Astrocyte (in vitro differentiated cells and primary cell): ENCODE measurements around the gene LMX1A. TPM values are rescaled to one million over a fixed set of nuclear protein-coding genes. Genes with fewer than 3 reads are reported as not detected.

ENCODE experiments used
- DNase-seq: peaks from one replicate; pipeline ENCODE4 v3.0.0-alpha.2; 2010; ENCODE audit warnings: low read depth
- FAIRE-seq: peaks from 2 replicates; lab custom pipeline; 2011; peaks lifted over from hg19 to GRCh38; lab: Jason Lieb, UNC
- H2AFZ ChIP-seq: 2 replicates; pipeline ENCODE4 v1.6.0; 2012; ENCODE audit warnings: low read depth, low read length, inconsistent platforms
- H3K27ac ChIP-seq: 2 replicates; pipeline ENCODE4 v1.5.1; 2011; ENCODE audit warnings: low read depth, low read length, inconsistent platforms
- H3K27me3 ChIP-seq: 2 replicates; pipeline ENCODE4 v1.6.0; 2011; ENCODE audit warnings: low read length, inconsistent platforms; ENCODE audit not compliant: insufficient read depth
- H3K36me3 ChIP-seq: 2 replicates; pipeline ENCODE4 v1.5.1; 2011; ENCODE audit warnings: low read length, inconsistent platforms; ENCODE audit not compliant: insufficient read depth
- H3K4me1 ChIP-seq: 2 replicates; pipeline ENCODE4 v1.5.1; 2011; ENCODE audit warnings: low read length, inconsistent platforms; ENCODE audit not compliant: insufficient read depth
- H3K4me2 ChIP-seq: 2 replicates; pipeline ENCODE4 v1.6.0; 2012; ENCODE audit warnings: low read length, inconsistent platforms
- H3K4me3 ChIP-seq: 2 replicates; pipeline ENCODE4 v1.5.1; 2011; ENCODE audit warnings: low read depth, mild to moderate bottlenecking, low read length, inconsistent platforms; ENCODE audit not compliant: insufficient read depth
- H3K79me2 ChIP-seq: 2 replicates; pipeline ENCODE4 v1.6.0; 2012; ENCODE audit warnings: mild to moderate bottlenecking, low read length, inconsistent platforms; ENCODE audit not compliant: insufficient read depth
- H3K9ac ChIP-seq: 2 replicates; pipeline ENCODE4 v1.6.0; 2012; ENCODE audit warnings: mild to moderate bottlenecking, low read length, inconsistent platforms
- H3K9me3 ChIP-seq: 2 replicates; pipeline ENCODE4 v1.5.1; 2012; ENCODE audit warnings: low read depth, mild to moderate bottlenecking, low read length, inconsistent platforms; ENCODE audit not compliant: insufficient read depth
- H4K20me1 ChIP-seq: 2 replicates; pipeline ENCODE4 v1.6.0; 2012; ENCODE audit warnings: low read length, inconsistent platforms; ENCODE audit not compliant: insufficient read depth
- H3K27ac Mint-ChIP-seq: one replicate; pipeline ENCODE4 v1.8.0; 2021; ENCODE audit warnings: mild to moderate bottlenecking, mixed read lengths; ENCODE audit not compliant: unreplicated experiment
- H3K27me3 Mint-ChIP-seq: one replicate; pipeline ENCODE4 v1.8.0; 2021; ENCODE audit warnings: low read depth, mixed read lengths; ENCODE audit not compliant: unreplicated experiment
- H3K36me3 Mint-ChIP-seq: one replicate; pipeline ENCODE4 v1.8.0; 2021; ENCODE audit warnings: low read depth, mixed read lengths; ENCODE audit not compliant: unreplicated experiment
- H3K4me1 Mint-ChIP-seq: one replicate; pipeline ENCODE4 v1.8.0; 2021; ENCODE audit warnings: low read depth, mixed read lengths; ENCODE audit not compliant: unreplicated experiment
- H3K4me3 Mint-ChIP-seq: one replicate; pipeline ENCODE4 v1.8.0; 2021; ENCODE audit warnings: mild to moderate bottlenecking, moderate library complexity, mixed read lengths; ENCODE audit not compliant: unreplicated experiment
- H3K9me3 Mint-ChIP-seq: one replicate; pipeline ENCODE4 v1.8.0; 2021; ENCODE audit warnings: mild to moderate bottlenecking, mixed read lengths; ENCODE audit not compliant: unreplicated experiment
- CTCF ChIP-seq: IDR thresholded peaks from 2 replicates; pipeline ENCODE4 v1.5.1; 2011; ENCODE audit warnings: low read depth, mild to moderate bottlenecking, inconsistent platforms, low read length, moderate library complexity; ENCODE audit not compliant: insufficient read depth
- EZH2 ChIP-seq: IDR thresholded peaks from 2 replicates; pipeline ENCODE4 v1.6.1; 2012; ENCODE audit warnings: mild to moderate bottlenecking, low read length, inconsistent platforms; ENCODE audit not compliant: insufficient read depth
- total RNA-seq: library from RNA; stranded (reverse); gene quantifications from 2 replicates; pipeline ENCODE4 v1.2.1, GENCODE V29; 2021

The LMX1A gene
- total RNA-seq, 1 donor from 2014 or later, result not detected

DNA sequence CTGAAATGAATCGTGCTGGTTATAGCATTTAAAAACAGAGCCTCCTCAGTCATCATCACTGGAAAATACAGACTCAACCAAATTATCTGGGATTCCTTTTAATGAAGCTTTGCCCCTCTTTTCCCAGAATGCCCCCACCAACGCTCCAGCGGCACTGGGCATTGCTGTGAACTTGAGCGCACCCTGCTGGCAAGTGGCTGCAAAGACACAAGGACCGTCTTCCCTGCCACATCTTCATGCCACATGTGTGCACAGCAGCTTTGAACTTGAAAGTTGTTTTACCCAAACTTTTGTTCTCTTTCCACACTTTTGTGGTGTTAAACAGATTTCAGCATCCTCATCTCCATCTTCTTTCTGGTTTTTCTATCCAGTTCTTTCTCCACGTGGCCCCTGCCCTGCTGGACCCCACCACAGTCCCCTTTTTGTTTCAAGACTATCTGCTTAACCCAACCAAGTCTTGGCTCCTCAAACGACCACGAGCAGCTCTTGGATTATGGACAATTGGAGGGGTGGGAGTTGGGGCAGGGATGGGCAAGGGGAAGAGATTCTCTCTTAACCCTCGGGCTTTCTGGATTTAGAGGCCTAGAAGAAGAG is 12.8 kb upstream of the LMX1A start:
- no peaks in the 10 kb centered on the region for H3K4me1 ChIP-seq
- no peak overlapping the region for H3K4me2 ChIP-seq
- Mint-ChIP-seq H3K27ac (no peak overlapping the region), H3K4me1 (peaks cover 4% of the 10 kb centered on the region), H3K36me3 (no peaks in the 10 kb centered on the region), H3K27me3 (peaks cover 95% of the 10 kb centered on the region), H3K9me3 (peaks cover 2% of the 10 kb centered on the region), H3K4me3 (no peak overlapping the region)
- no peaks in the 10 kb centered on the region for H3K9me3 ChIP-seq
- H4K20me1 ChIP-seq, result peaks cover 3% of the 10 kb centered on the region
- FAIRE-seq (no peak), DNase-seq (no peak)
- H3K27me3 ChIP-seq, result peaks cover 25% of the 10 kb centered on the region
- H3K79me2 ChIP-seq, result no peaks in the 10 kb centered on the region
- H3K4me3 ChIP-seq, result no peak overlapping the region
- no peak overlapping the region for H3K9ac ChIP-seq
- H3K36me3 ChIP-seq, result no peaks in the 10 kb centered on the region
- no peak overlapping the region for H2AFZ ChIP-seq
- no peak overlapping the region for H3K27ac ChIP-seq
- TF ChIP-seq EZH2, result no peak
- peak; percentile 63 for TF ChIP-seq CTCF

DNA sequence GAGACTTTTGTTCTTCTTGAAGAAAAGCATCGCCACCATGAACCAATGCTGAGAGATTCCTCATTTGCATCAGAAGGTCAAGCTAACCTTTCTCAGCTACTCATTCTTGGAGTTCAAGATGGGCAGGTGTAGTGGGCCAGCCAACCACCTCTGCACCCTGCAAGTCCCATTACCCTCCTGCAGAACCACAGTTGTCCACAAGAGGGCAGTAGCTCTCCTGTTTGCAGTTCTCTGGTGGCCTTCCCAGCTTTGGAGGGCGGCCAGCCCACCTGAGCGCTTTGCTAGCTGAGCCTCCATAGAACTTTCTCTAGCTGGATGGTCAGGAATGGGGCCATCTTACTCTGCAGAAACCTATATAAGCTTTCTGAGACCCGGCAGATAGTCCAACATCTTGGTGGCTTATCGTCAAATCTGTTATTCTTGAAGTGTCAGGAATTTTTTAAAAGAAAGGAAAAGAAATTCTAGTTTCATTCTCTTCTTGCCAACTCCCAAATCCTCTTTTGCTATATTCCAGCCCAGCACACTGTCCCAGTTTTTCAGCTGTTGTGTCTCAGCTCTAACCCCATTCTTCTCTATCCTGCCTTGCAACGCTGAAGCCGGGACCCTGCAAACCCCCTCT is 11.0 kb upstream of the LMX1A start:
- no peak overlapping the region for H3K27ac Mint-ChIP-seq
- FAIRE-seq, result no peak
- peaks cover 87% of the 10 kb centered on the region for H3K27me3 Mint-ChIP-seq

More for the DNA sequence above, 11.0 kb upstream of the LMX1A start:
- H3K4me3 Mint-ChIP-seq, result no peak overlapping the region
- H3K27me3 ChIP-seq, result peaks cover 15% of the 10 kb centered on the region
- peak; percentile 38 for DNase-seq
- no peak overlapping the region for H3K9ac ChIP-seq
- H3K36me3 Mint-ChIP-seq, result no peaks in the 10 kb centered on the region
- TF ChIP-seq EZH2, result no peak
- peak; percentile 90 for TF ChIP-seq CTCF
- H3K79me2 ChIP-seq, result no peaks in the 10 kb centered on the region
- no peaks in the 10 kb centered on the region for H3K4me1 ChIP-seq
- H3K9me3 Mint-ChIP-seq, result peaks cover 2% of the 10 kb centered on the region
- H3K36me3 ChIP-seq, result no peaks in the 10 kb centered on the region
- H3K27ac ChIP-seq, result no peak overlapping the region
- H3K4me1 Mint-ChIP-seq, result peaks cover 4% of the 10 kb centered on the region
- H4K20me1 ChIP-seq, result peaks cover 3% of the 10 kb centered on the region
- no peak overlapping the region for H2AFZ ChIP-seq
- H3K4me2 ChIP-seq, result no peak overlapping the region
- H3K4me3 ChIP-seq, result no peak overlapping the region
- no peaks in the 10 kb centered on the region for H3K9me3 ChIP-seq
